ENCODE measurements around the gene ARMC8.
A peak's percentile ranks its signal among the peaks of the same experiment; 100 is the strongest.

ARMC8 gene

GRCh38 chr3:138157743-138158142 is 29.4 kb upstream of the ARMC8 start:
- TF ChIP-seq CTCF (IDR thresholded peaks at IDR 0.05; ENCODE audit: borderline replicate concordance, control extremely low read depth, extremely low read depth, insufficient read depth, missing control alignments): no peak
- no peak for DNase-seq (ENCODE audit: low spot score)
- in situ Hi-C loops (cut with MboI; ENCODE audit: low sequenced_read_pairs, unreplicated experiment): no loop called here

- TF ChIP-seq CTCF (IDR thresholded peaks at IDR 0.05; ENCODE audit: borderline replicate concordance, control extremely low read depth, extremely low read depth, insufficient read depth, missing control alignments): no peak
- DNase-seq (ENCODE audit: low spot score): no peak
- in situ Hi-C loops (cut with MboI; ENCODE audit: low sequenced_read_pairs, unreplicated experiment): no loop called here
Observed at GRCh38 chr3:138165061-138165460, 22.0 kb upstream of the ARMC8 start.

GRCh38 chr3:138172625-138173024 is 14.5 kb upstream of the ARMC8 start:
- in situ Hi-C loops (cut with MboI; ENCODE audit: low sequenced_read_pairs, unreplicated experiment): no loop called here
- TF ChIP-seq CTCF (IDR thresholded peaks at IDR 0.05; ENCODE audit: borderline replicate concordance, control extremely low read depth, extremely low read depth, insufficient read depth, missing control alignments): no peak

GRCh38 chr3:138173769-138174420 is 13.2 kb upstream of the ARMC8 start:
- in situ Hi-C loops (cut with MboI; ENCODE audit: low sequenced_read_pairs, unreplicated experiment): no loop called here
- TF ChIP-seq CTCF (IDR thresholded peaks at IDR 0.05; ENCODE audit: borderline replicate concordance, control extremely low read depth, extremely low read depth, insufficient read depth, missing control alignments): no peak
- no peak for DNase-seq (ENCODE audit: low spot score)

More at GRCh38 chr3:138172625-138173024, 14.5 kb upstream of the ARMC8 start:
- no peak for DNase-seq (ENCODE audit: low spot score)

GRCh38 chr3:138174421-138175131 is 12.5 kb upstream of the ARMC8 start, which contains the start of gene DBR1:
DBR1 (minus strand) TSS chr3:138174921; CDS start chr3:138174795, 126 bp downstream.
- peak; percentile 82 for DNase-seq (ENCODE audit: low spot score)
- in situ Hi-C loops (cut with MboI; ENCODE audit: low sequenced_read_pairs, unreplicated experiment): no loop called here
- no peak for TF ChIP-seq CTCF (IDR thresholded peaks at IDR 0.05; ENCODE audit: borderline replicate concordance, control extremely low read depth, extremely low read depth, insufficient read depth, missing control alignments)

- peak; percentile 38 for DNase-seq (ENCODE audit: low spot score)
- TF ChIP-seq CTCF (IDR thresholded peaks at IDR 0.05; ENCODE audit: borderline replicate concordance, control extremely low read depth, extremely low read depth, insufficient read depth, missing control alignments): peak; percentile 60
- in situ Hi-C loops (cut with MboI; ENCODE audit: low sequenced_read_pairs, unreplicated experiment): no loop called here
Observed at GRCh38 chr3:138180375-138181029, 6.6 kb upstream of the ARMC8 start.

All from GM13976 (cell line).